ENCODE measurements around the gene ZNF669.
A peak's percentile ranks its signal among the peaks of the same experiment; 100 is the strongest.
"Not testable (repeated sequence)": the region's sequence is repeated elsewhere in the genome, so short reads cannot be mapped to it uniquely, and the experiment has no call there.

The ZNF669 gene

GRCh38 chr1:247103859-247104591, at the start of gene ZNF669:
ZNF669 (minus strand) TSS chr1:247104356; CDS start chr1:247104199, 157 bp downstream.
- Histone ChIP-seq H3K79me2 (no peaks in the 10 kb centered on the region), H3K36me3 (ENCODE audit: control insufficient read depth, insufficient read depth, low read length) (peaks cover 11% of the 10 kb centered on the region), H3K9ac (peak within 1 kb of the TSS; percentile 43), H2AFZ (peak within 1 kb of the TSS; percentile 87), H3K4me2 (ENCODE audit: low read length) (peak within 1 kb of the TSS; percentile 92), H3K27me3 (ENCODE audit: control insufficient read depth, insufficient read depth, low read length) (no peaks in the 10 kb centered on the region), H3K9me3 (ENCODE audit: control insufficient read depth, low read length) (no peaks in the 10 kb centered on the region), H3K4me1 (no peaks in the 10 kb centered on the region), H3K27ac (peak within 1 kb of the TSS; percentile 91), H3K4me3 (ENCODE audit: low read depth, low read length) (peak within 1 kb of the TSS; percentile 95)
- TF ChIP-seq CTCF (IDR thresholded peaks at IDR 0.05) = no peak

- Histone ChIP-seq H3K4me2 (ENCODE audit: low read length) (no peak overlapping the region), H3K4me1 (no peaks in the 10 kb centered on the region), H3K27ac (no peak overlapping the region), H3K9me3 (ENCODE audit: control insufficient read depth, low read length) (no peaks in the 10 kb centered on the region), H3K27me3 (ENCODE audit: control insufficient read depth, insufficient read depth, low read length) (no peaks in the 10 kb centered on the region), H3K36me3 (ENCODE audit: control insufficient read depth, insufficient read depth, low read length) (peaks cover 3% of the 10 kb centered on the region), H3K4me3 (ENCODE audit: low read depth, low read length) (no peak overlapping the region), H2AFZ (no peak overlapping the region), H3K79me2 (no peaks in the 10 kb centered on the region), H3K9ac (no peak overlapping the region)
- TF ChIP-seq CTCF (IDR thresholded peaks at IDR 0.05) = no peak
Measured at GRCh38 chr1:247147781-247148180, 43.6 kb upstream of the ZNF669 start.

- not testable (repeated sequence) for H3K27ac ChIP-seq; H3K4me1 ChIP-seq; H3K9ac ChIP-seq; H2AFZ ChIP-seq; H3K4me2 ChIP-seq (ENCODE audit: low read length); H3K36me3 ChIP-seq (ENCODE audit: control insufficient read depth, insufficient read depth, low read length); H3K4me3 ChIP-seq (ENCODE audit: low read depth, low read length); H3K79me2 ChIP-seq; H3K9me3 ChIP-seq (ENCODE audit: control insufficient read depth, low read length); H3K27me3 ChIP-seq (ENCODE audit: control insufficient read depth, insufficient read depth, low read length)
Measured at GRCh38 chr1:247147120-247147519, 43.0 kb upstream of the ZNF669 start.

GRCh38 chr1:247146671-247147070, 42.5 kb upstream of the ZNF669 start:
- TF ChIP-seq CTCF (IDR thresholded peaks at IDR 0.05) = no peak
- Histone ChIP-seq H3K27me3 (ENCODE audit: control insufficient read depth, insufficient read depth, low read length) (no peaks in the 10 kb centered on the region), H3K79me2 (no peaks in the 10 kb centered on the region), H2AFZ (no peak overlapping the region), H3K9ac (no peak overlapping the region), H3K9me3 (ENCODE audit: control insufficient read depth, low read length) (no peaks in the 10 kb centered on the region), H3K4me1 (no peaks in the 10 kb centered on the region), H3K4me2 (ENCODE audit: low read length) (no peak overlapping the region), H3K36me3 (ENCODE audit: control insufficient read depth, insufficient read depth, low read length) (peaks cover 3% of the 10 kb centered on the region), H3K27ac (no peak overlapping the region), H3K4me3 (ENCODE audit: low read depth, low read length) (no peak overlapping the region)

- Histone ChIP-seq H3K36me3 (ENCODE audit: control insufficient read depth, insufficient read depth, low read length) (peaks cover 3% of the 10 kb centered on the region), H3K9me3 (ENCODE audit: control insufficient read depth, low read length) (no peaks in the 10 kb centered on the region), H3K9ac (no peak overlapping the region), H3K4me2 (ENCODE audit: low read length) (no peak overlapping the region), H3K4me1 (no peaks in the 10 kb centered on the region), H3K4me3 (ENCODE audit: low read depth, low read length) (no peak overlapping the region), H3K27ac (no peak overlapping the region), H2AFZ (no peak overlapping the region), H3K27me3 (ENCODE audit: control insufficient read depth, insufficient read depth, low read length) (no peaks in the 10 kb centered on the region), H3K79me2 (no peaks in the 10 kb centered on the region)
- no peak for TF ChIP-seq CTCF (IDR thresholded peaks at IDR 0.05)
Measured at GRCh38 chr1:247145279-247145678, 41.1 kb upstream of the ZNF669 start.

GRCh38 chr1:247139557-247139956, 35.4 kb upstream of the ZNF669 start:
- not testable (repeated sequence) for H3K4me2 ChIP-seq (ENCODE audit: low read length); H3K27ac ChIP-seq; H3K27me3 ChIP-seq (ENCODE audit: control insufficient read depth, insufficient read depth, low read length); H3K4me3 ChIP-seq (ENCODE audit: low read depth, low read length); H2AFZ ChIP-seq; H3K9me3 ChIP-seq (ENCODE audit: control insufficient read depth, low read length); H3K9ac ChIP-seq; H3K36me3 ChIP-seq (ENCODE audit: control insufficient read depth, insufficient read depth, low read length); H3K4me1 ChIP-seq; H3K79me2 ChIP-seq

Measured in parathyroid adenoma (tissue), 2 donors.